Transverse colon (tissue), 3 donors: ENCODE measurements around the gene ARHGAP20.

Experiments
- EP300 ChIP-seq: sonication (generic); formaldehyde crosslinking; IDR thresholded peaks from one replicate; pipeline ENCODE4 v1.6.1; 2017; ENCODE audit warnings: antibody characterized with exemption, low read depth
- POLR2A ChIP-seq: fragments of 450-650 bp; IDR thresholded peaks from one replicate; pipeline ENCODE4 v1.6.1; 2016; ENCODE audit warnings: antibody characterized with exemption, mild to moderate bottlenecking, moderate library complexity
- TF ChIP-seq, protein P1 (sequence below), 5 experiments: fragments of 200-600 bp in 3 of 5; fragments of 450-650 bp in 2 of 5; sonication (generic) in 3 of 5; IDR thresholded peaks; 1 replicate in 2 of 5; 2 replicates in 3 of 5; pipeline ENCODE4 v1.5.1; 2016 to 2017; ENCODE audit warnings: antibody characterized with exemption in 5 of 5, inconsistent platforms in 3 of 5, mild to moderate bottlenecking in 2 of 5, moderate library complexity in 1 of 5

DNA sequence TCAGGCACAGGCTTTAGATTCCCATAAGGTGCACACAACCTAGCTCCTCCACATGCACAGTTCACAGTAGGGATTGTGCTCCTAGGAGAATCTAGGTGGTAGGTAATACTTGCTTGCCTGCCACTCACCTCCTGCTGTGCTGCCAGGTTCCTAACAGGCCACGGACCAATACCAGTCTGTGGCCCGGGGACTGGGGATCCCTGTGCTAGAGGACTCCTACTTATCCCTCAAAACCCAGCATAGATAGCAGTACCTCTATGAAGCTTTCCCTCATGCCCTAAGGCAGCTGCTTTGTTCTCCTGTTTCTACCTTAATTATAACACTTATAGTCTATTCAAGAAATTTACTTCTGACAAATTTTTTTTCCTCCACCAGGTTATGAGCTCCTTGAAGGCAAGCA lies 36.7 kb downstream of the ARHGAP20 start:
- no peak for TF ChIP-seq EP300
- TF ChIP-seq, protein P1, sequence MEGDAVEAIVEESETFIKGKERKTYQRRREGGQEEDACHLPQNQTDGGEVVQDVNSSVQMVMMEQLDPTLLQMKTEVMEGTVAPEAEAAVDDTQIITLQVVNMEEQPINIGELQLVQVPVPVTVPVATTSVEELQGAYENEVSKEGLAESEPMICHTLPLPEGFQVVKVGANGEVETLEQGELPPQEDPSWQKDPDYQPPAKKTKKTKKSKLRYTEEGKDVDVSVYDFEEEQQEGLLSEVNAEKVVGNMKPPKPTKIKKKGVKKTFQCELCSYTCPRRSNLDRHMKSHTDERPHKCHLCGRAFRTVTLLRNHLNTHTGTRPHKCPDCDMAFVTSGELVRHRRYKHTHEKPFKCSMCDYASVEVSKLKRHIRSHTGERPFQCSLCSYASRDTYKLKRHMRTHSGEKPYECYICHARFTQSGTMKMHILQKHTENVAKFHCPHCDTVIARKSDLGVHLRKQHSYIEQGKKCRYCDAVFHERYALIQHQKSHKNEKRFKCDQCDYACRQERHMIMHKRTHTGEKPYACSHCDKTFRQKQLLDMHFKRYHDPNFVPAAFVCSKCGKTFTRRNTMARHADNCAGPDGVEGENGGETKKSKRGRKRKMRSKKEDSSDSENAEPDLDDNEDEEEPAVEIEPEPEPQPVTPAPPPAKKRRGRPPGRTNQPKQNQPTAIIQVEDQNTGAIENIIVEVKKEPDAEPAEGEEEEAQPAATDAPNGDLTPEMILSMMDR (IDR thresholded peaks at IDR 0.05), result no peak
- TF ChIP-seq POLR2A, result no peak
